Fibroblast of lung (primary cell): ENCODE data around the gene CD1C. TPM values are rescaled to one million over a fixed set of nuclear protein-coding genes. Genes with fewer than 3 reads are reported as not detected.

Experiments used
- DNase-seq, 2 donors: peaks; one replicate each; pipeline versions ENCODE4 v3.0.0 to v3.0.0-alpha.2; 2010; ENCODE audit warnings: low read depth in 2 of 2
- H2AFZ ChIP-seq: 2 replicates; pipeline ENCODE4 v1.5.1; 2012; ENCODE audit warnings: low read length, control low read depth, inconsistent platforms
- H3K27ac ChIP-seq: 2 replicates; pipeline ENCODE4 v1.5.1; 2011; ENCODE audit warnings: low read length, control low read depth; ENCODE audit not compliant: insufficient read depth
- H3K27me3 ChIP-seq: 2 replicates; pipeline ENCODE4 v1.5.1; 2011; ENCODE audit warnings: mild to moderate bottlenecking, low read length; ENCODE audit not compliant: control insufficient read depth, insufficient read depth
- H3K36me3 ChIP-seq: 2 replicates; pipeline ENCODE4 v1.5.1; 2011; ENCODE audit warnings: low read length; ENCODE audit not compliant: control insufficient read depth, insufficient read depth
- H3K4me1 ChIP-seq: 2 replicates; pipeline ENCODE4 v1.5.1; 2011; ENCODE audit warnings: low read length; ENCODE audit not compliant: control insufficient read depth, insufficient read depth; ENCODE audit errors: extremely low read depth
- H3K4me2 ChIP-seq: 2 replicates; pipeline ENCODE4 v1.5.1; 2011; ENCODE audit warnings: low read length, control low read depth; ENCODE audit not compliant: insufficient read depth; ENCODE audit errors: extremely low read depth
- H3K4me3 ChIP-seq, 4 experiments: fragments of 200-600 bp in 1 of 4; sonication (generic) in 1 of 4; replicated peaks in 1 of 4; 2 replicates each; pipeline ENCODE4 v1.5.1; 2011 to 2016; ENCODE audit warnings: low read length in 4 of 4, low read depth in 3 of 4, mild to moderate bottlenecking in 3 of 4, control low read depth in 2 of 4, inconsistent platforms in 1 of 4, mixed read lengths in 1 of 4; ENCODE audit not compliant: insufficient read depth in 1 of 4; ENCODE audit errors: control extremely low read depth in 1 of 4
- H3K79me2 ChIP-seq: 2 replicates; pipeline ENCODE4 v1.5.1; 2012; ENCODE audit warnings: mild to moderate bottlenecking, low read length, inconsistent platforms; ENCODE audit not compliant: control insufficient read depth, insufficient read depth
- H3K9ac ChIP-seq: 2 replicates; pipeline ENCODE4 v1.5.1; 2011; ENCODE audit warnings: mild to moderate bottlenecking, low read length, control low read depth; ENCODE audit not compliant: insufficient read depth
- H3K9me3 ChIP-seq: 2 replicates; pipeline ENCODE4 v1.5.1; 2012; ENCODE audit warnings: low read depth, low read length; ENCODE audit not compliant: control insufficient read depth, insufficient read depth
- H4K20me1 ChIP-seq: 2 replicates; pipeline ENCODE4 v1.5.1; 2011; ENCODE audit warnings: low read length; ENCODE audit not compliant: control insufficient read depth, insufficient read depth; ENCODE audit errors: extremely low read depth
- CTCF ChIP-seq, 2 donors: IDR thresholded peaks in 1 of 2; conservative IDR thresholded peaks in 1 of 2; 1 replicate in 1 of 2; 2 replicates in 1 of 2; pipeline ENCODE4 v1.5.1; 2011 to 2012; ENCODE audit warnings: low read length in 2 of 2, control low read depth in 1 of 2, inconsistent platforms in 1 of 2, low read depth in 1 of 2, mild to moderate bottlenecking in 1 of 2
- EZH2 ChIP-seq: IDR thresholded peaks from 2 replicates; pipeline ENCODE4 v1.5.1; 2012; ENCODE audit warnings: low read length, control low read depth, mild to moderate bottlenecking; ENCODE audit errors: missing control alignments
- polyA plus RNA-seq, 2 donors: library from polyadenylated mRNA; depleted of rRNA in 1 of 2; stranded (reverse) in 1 of 2; unstranded in 1 of 2; fragments of >200 nt; gene quantifications; 2 replicates each; pipeline ENCODE4 v1.2.1, GENCODE V29; 2011 to 2012; ENCODE audit warnings: missing spikeins in 1 of 2
- total RNA-seq: library from RNA; depleted of rRNA; stranded (reverse); fragments of >200 nt; gene quantifications from 2 replicates; pipeline ENCODE4 v1.2.1, GENCODE V29; 2014

The CD1C gene
- total and polyA plus RNA-seq, 2 donors (not counting 1 experiment from before 2014, with no cell fraction given), result not detected

GRCh38 chr1:158329300-158329699 is 39.6 kb downstream of the CD1C start:
- no peaks in the 10 kb centered on the region for H3K36me3 ChIP-seq
- TF ChIP-seq CTCF (conservative IDR thresholded peaks at IDR 0.05 in 1 of 2, IDR thresholded peaks at IDR 0.05 in 1 of 2; ENCODE audit: low read depth in 1 of 2, low read length in 2 of 2), result no peak
- TF ChIP-seq EZH2, result no peak
- no peak overlapping the region for H3K4me2 ChIP-seq
- H3K4me1 ChIP-seq, result no peaks in the 10 kb centered on the region
- no peak for DNase-seq
- no peak overlapping the region for H3K4me3 ChIP-seq
- H3K79me2 ChIP-seq, result no peaks in the 10 kb centered on the region
- no peaks in the 10 kb centered on the region for H4K20me1 ChIP-seq
- H2AFZ ChIP-seq, result no peak overlapping the region
- no peak overlapping the region for H3K9ac ChIP-seq
- no peaks in the 10 kb centered on the region for H3K9me3 ChIP-seq
- H3K27ac ChIP-seq, result no peak overlapping the region
- H3K27me3 ChIP-seq, result no peaks in the 10 kb centered on the region

GRCh38 chr1:158329733-158330132 is 40.0 kb downstream of the CD1C start:
- TF ChIP-seq EZH2 (no peak), CTCF (conservative IDR thresholded peaks at IDR 0.05 in 1 of 2, IDR thresholded peaks at IDR 0.05 in 1 of 2; ENCODE audit: low read depth in 1 of 2, low read length in 2 of 2) (no peak)
- Histone ChIP-seq H3K9ac (no peak overlapping the region), H3K4me3 (no peak overlapping the region), H3K36me3 (no peaks in the 10 kb centered on the region), H2AFZ (no peak overlapping the region), H3K4me2 (no peak overlapping the region), H4K20me1 (no peaks in the 10 kb centered on the region), H3K27me3 (no peaks in the 10 kb centered on the region), H3K4me1 (no peaks in the 10 kb centered on the region), H3K9me3 (no peaks in the 10 kb centered on the region), H3K79me2 (no peaks in the 10 kb centered on the region), H3K27ac (no peak overlapping the region)
- no peak for DNase-seq

GRCh38 chr1:158330391-158331105 is 40.8 kb downstream of the CD1C start:
- TF ChIP-seq EZH2 (no peak), CTCF (conservative IDR thresholded peaks at IDR 0.05 in 1 of 2, IDR thresholded peaks at IDR 0.05 in 1 of 2; ENCODE audit: low read depth in 1 of 2, low read length in 2 of 2) (no peak)
- Histone ChIP-seq H3K4me1 (no peaks in the 10 kb centered on the region), H3K9me3 (no peaks in the 10 kb centered on the region), H3K4me2 (no peak overlapping the region), H3K79me2 (no peaks in the 10 kb centered on the region), H2AFZ (no peak overlapping the region), H3K9ac (no peak overlapping the region), H3K27ac (no peak overlapping the region), H4K20me1 (no peaks in the 10 kb centered on the region), H3K4me3 (no peak overlapping the region), H3K36me3 (no peaks in the 10 kb centered on the region), H3K27me3 (no peaks in the 10 kb centered on the region)
- DNase-seq, result no peak
